GM19397 (cell line): ENCODE results near the gene ITGAD.
"Not testable (repeated sequence)": the region's sequence is repeated elsewhere in the genome, so short reads cannot be mapped to it uniquely, and the experiment has no call there.

Source experiments
- ATAC-seq: cut with Tn5 transposase; IDR thresholded peaks from one replicate; pipeline ENCODE4 v1.9.1; 2021; ENCODE audit warnings: mild to moderate bottlenecking, moderate library complexity; ENCODE audit not compliant: unreplicated experiment

Gene ITGAD

GRCh38 chr16:31403590-31404352, 10.6 kb downstream of the ITGAD start:
- ATAC-seq = no peak

DNA sequence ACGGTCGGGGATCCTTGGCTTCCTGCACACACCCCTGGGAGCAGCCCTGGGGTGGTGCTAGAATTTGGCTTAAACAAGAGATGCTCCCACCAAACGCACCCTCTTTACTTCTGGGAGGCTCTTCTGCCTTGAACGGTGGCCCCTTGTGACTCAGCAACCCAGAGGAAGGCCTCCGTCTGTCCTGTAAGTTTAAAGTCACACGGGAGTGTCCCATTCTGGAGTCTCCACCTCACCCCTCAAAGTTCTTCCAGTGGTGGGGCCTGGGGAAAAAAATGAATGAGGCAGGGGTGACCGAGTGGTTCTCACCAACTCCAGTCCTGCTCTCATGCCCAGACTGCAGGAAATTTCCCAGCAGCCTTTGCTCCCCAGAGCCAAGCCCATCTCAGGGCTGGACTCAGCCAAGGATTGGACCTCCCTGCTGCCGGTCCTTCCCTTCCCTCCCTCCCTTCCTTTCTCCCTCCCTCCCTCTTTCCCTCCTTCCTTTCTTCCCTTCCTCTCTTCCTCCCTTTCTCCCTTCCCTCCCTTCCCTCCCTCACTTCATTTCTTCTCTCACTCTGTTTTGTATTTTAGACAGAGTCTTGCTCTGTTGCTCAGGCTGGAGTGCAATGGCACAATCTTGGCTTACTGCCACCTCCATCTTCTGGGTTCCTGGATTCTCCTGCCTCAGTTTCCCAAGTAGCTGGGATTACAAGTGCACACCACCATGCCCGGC, 11.4 kb downstream of the ITGAD start:
- no peak for ATAC-seq

DNA sequence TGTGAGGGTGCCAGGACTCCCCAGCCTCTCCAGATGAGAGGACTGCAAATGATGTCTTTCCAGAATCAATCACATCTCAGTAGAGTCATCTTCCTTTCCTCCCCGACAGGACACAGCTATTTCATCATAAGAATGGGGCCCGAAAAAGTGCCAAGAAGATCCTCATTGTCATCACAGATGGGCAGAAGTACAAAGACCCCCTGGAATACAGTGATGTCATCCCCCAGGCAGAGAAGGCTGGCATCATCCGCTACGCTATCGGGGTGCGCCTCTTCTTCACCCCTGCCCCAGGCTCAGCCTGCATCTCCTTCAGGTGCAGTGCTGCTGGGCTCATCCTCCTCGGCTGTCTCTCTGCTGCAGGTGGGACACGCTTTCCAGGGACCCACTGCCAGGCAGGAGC, 14.3 kb downstream of the ITGAD start:
- no peak for ATAC-seq

DNA sequence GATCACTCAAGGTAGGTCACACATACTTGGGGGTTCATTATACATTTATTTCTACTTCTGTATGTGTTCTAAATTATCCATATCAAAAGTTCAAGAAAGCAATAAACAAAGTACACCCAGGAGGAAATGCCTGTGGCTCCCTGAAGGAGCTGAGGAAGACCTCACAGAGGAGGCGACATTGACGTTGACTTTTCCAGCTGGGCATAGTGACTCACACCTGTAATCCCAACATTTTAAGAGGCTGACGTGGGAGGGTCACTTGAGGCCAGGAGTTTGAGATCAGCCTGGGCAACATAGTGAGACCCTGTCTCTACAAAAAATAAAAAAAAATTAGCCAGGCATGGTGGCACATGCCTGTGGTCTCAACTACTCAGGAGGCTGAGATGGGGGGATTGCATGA, 16.3 kb downstream of the ITGAD start:
- no peak for ATAC-seq

GRCh38 chr16:31410082-31410481, 16.9 kb downstream of the ITGAD start:
- no peak for ATAC-seq

DNA sequence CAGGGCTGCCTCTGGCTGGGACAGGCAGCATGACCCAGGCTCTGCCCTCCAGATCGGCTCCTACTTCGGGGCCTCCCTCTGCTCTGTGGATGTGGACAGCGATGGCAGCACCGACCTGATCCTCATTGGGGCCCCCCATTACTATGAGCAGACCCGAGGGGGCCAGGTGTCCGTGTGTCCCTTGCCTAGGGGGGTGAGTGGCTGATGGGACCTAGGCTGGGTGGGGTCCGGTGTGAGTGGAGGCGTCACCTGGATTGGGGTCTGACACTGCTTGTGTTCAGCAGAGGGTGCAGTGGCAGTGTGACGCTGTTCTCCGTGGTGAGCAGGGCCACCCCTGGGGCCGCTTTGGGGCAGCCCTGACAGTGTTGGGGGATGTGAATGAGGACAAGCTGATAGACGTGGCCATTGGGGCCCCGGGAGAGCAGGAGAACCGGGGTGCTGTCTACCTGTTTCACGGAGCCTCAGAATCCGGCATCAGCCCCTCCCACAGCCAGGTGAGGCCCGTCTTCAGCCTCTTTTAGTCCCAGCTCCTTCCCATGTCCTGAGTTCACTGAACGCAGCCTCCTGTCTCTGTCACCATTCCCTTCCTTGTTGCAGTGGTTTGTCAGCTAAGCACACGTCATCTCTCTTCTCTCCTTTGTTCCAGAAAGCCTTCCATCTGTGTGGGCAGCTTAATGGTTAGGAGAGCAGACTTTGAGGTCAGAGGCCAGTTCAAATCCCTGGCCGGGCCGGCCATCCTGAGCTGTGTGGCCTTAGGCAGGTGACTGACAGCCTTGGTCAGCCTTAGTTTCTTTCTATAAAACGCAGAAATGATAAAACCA, 18.1 kb downstream of the ITGAD start:
- no peak for ATAC-seq

DNA sequence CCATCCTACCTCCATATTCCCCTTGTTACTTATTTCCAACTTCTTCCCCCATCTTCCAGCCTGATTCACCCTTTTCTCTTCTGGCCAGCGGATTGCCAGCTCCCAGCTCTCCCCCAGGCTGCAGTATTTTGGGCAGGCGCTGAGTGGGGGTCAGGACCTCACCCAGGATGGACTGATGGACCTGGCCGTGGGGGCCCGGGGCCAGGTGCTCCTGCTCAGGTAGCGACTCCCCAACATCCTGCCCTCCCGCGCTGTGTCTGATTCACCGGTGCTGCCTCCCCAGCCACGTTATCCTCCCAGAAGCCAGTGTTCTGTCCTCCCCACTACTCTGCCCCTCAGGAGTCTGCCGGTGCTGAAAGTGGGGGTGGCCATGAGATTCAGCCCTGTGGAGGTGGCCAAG, 19.6 kb downstream of the ITGAD start:
- no peak for ATAC-seq

GRCh38 chr16:31413381-31413780, 20.2 kb downstream of the ITGAD start:
- ATAC-seq = no peak

- no peak for ATAC-seq
Measured at GRCh38 chr16:31413943-31414342, 20.8 kb downstream of the ITGAD start.

GRCh38 chr16:31414706-31415105, 21.6 kb downstream of the ITGAD start:
- no peak for ATAC-seq

DNA sequence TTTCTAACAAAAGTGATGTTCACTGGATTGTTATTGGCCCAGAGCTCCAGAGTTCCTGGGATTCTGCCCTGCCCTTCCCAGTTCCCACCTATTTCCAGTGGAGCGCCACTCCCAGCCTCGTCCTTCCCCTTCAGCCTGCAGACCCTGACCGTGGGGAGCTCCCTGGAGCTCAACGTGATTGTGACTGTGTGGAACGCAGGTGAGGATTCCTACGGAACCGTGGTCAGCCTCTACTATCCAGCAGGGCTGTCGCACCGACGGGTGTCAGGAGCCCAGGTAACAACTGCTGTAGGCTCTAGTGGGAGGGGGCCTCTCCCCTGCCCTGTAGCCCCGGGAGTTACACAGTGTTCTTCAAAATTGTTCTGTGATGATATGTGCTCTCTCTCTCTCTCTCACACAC, 23.2 kb downstream of the ITGAD start:
- ATAC-seq = no peak

DNA sequence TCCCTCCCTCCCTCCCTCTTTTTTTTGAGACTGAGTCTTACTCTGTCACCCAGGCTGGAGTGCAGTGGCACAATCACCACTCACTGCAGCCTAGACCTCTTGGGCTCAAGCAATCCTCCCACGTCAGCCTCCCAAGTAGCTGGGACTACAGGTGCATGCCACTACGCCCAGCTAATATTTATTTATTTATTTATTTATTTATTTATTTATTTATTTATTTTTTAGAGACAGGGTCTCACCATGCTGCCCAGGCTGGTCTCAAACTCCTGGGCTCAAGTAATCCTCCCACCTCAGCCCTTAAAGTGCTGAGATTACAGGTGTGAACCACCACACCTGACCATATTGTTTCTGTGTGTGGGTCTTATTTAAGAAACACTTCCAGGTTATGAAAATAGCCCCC, 23.9 kb downstream of the ITGAD start:
- ATAC-seq = not testable (repeated sequence)

DNA sequence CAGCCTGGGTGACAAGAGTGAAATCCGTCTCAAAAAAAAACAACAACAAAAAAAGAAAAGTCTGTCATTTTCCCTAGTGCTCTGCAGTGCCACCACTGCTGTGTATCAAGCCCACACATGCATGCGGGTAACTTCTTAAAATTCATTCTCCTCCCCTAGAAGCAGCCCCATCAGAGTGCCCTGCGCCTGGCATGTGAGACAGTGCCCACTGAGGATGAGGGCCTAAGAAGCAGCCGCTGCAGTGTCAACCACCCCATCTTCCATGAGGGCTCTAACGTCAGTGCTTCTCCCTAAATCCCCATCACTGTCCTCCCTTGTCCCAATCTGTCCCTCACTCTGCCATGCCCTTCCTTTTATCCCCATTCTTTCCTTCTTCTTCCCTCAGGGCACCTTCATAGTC, 24.8 kb downstream of the ITGAD start:
- no peak for ATAC-seq

DNA sequence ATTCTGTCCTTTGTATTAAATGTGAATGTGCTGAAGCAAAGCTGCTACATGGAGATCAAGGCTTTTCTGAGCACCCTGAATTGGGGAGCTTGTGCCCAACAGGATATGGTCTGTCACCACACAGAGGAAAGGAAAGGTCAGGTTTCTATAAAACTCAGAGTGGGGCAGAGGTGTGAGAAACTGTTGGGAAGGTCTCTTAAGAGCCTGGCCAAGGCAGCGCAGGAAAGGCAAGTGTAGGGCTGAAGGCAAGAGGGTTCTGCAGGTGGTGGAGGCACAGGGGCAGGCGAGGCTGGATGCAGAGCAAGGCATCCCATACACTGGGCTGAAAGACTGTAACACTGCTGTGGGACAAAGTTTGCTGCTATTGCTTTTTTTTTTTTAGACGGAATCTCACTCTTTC, 26.9 kb downstream of the ITGAD start:
- ATAC-seq = no peak

DNA sequence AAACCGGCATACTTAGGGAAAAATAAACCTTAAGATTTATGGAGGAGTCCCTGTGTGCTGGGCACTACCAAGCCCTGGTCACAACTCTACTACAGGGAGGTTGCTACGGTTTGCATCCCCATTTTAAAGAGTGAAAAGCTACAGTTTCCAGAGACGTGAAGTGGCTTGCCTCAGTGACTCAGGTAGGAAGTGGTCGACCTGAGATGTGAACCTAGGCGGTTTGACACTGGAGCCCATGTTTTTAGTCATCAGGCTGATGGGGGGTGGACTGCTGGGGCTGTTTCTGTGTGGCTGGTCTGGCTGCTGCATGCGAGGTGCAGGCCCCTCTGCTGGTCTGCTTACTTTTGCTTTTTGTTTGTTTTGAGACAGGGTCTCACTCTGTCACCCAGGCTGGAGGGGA, 28.5 kb downstream of the ITGAD start:
- ATAC-seq = no peak

DNA sequence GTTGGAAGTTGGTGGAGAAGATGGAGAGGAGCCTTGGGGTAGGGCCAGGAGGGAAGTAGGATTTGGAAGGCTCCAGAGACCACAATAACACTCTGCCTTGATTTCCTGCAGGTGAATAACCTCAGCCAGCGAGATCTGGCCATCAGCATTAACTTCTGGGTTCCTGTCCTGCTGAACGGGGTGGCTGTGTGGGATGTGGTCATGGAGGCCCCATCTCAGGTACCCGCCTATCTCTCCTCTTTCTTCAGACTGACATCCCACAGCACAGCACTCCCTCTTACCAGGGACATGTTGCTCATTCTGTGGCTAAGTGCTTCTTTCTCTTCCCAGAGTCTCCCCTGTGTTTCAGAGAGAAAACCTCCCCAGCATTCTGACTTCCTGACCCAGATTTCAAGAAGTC, 30.1 kb downstream of the ITGAD start:
- no peak for ATAC-seq

DNA sequence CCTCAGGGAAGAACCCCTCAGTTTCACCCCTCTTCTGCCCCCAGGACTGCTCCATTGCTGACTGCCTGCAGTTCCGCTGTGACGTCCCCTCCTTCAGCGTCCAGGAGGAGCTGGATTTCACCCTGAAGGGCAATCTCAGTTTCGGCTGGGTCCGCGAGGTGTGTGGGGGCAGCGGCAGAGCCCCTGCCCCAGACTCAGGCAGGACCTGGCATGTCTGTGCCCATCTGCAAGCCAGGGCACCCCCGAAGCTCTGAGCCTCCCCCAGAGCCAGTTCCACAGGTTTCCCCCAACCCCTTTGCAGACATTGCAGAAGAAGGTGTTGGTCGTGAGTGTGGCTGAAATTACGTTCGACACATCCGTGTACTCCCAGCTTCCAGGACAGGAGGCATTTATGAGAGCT, 30.7 kb downstream of the ITGAD start:
- no peak for ATAC-seq

DNA sequence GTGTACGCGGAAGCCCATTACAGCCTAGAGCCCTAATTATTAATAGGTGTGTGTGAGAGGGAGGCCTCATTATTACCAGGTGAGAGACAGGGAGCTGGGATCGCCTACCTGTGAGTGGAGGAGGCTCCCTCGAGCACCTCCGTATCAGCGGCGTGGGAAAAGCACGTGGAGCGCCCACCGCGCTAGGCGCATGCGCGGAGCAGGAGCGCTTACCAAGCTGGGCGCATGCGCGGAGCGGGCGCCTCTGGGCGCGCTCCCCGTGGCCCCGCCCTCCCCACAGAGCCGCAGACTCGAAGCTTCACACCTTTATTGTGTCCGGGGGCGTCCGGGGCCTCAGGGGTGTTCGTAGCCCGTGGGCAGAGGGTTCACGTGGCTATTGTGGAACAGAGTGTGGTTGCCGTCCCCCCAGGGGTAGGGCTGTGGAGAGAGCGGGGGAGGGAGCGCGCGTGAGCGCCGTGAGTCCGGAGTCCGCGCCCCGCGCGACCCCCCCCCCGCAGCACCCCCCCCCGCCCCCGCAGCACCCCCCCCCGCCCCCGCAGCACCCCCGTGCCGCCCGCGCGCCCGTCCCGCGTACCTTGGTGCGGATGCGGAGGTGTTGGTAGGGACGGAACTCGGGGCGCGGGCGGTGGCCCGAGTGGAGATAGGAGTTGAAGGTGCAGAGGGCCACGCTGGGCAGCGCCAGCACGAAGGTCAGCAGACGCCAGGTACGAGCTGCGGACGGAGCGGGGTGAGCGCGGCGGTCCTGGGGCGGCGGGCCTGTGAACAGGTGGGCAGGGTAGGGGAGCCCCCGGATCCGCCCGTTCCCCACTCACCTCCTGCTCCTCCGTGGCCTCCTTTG, 34.5 kb downstream of the ITGAD start:
- ATAC-seq = no peak

- no peak for ATAC-seq
Measured at GRCh38 chr16:31428279-31428597, 35.1 kb downstream of the ITGAD start, which contains the start of gene COX6A2. COX6A2 (minus strand) TSS chr16:31428360; CDS start chr16:31428325, 35 bp downstream.

DNA sequence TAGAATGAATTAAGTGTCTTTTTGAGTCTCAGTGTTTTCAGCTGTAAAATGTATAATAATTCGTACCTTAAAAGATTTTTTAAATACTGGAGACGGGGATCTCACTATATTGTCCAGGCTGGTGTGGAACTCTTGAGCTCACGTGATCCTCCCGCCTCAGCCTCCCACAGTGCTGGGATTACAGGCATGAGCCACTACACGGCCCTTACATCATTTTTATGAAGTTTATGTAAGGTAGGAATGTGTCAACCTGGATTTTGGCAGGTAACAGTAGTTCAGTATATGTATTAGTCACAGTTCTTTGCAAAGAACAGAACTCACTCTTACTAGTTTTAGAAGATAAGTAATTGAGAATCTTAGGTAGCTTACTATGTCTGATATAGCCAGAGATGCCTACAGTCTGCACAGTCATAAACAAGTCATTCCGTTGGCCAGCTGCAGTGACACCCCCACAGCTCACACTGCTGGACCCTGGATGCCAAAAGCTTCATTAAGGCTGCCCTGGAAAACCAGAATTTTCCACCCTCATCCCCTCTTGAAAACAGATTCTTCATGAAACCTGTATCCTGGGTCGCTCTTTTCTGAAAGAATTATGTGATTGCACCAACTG, 35.6 kb downstream of the ITGAD start:
- no peak for ATAC-seq
